Neural progenitor cell (in vitro differentiated cells): Measurements from ENCODE around the gene REL. TPM values are rescaled to one million over a fixed set of nuclear protein-coding genes. Genes with fewer than 3 reads are reported as not detected.

Experiments used
- DNase-seq: peaks from one replicate; pipeline ENCODE4 v3.0.0-alpha.2; 2016; ENCODE audit warnings: low spot score
- H2AFZ ChIP-seq: fragments of 200-600 bp; sonication (generic); replicated peaks from 2 replicates; pipeline ENCODE4 v1.6.1; 2016; ENCODE audit warnings: antibody characterized with exemption
- H3F3A ChIP-seq: fragments of 200-600 bp; sonication (generic); 2 replicates; pipeline ENCODE4 v1.6.1; 2016; ENCODE audit warnings: antibody characterized with exemption, low read depth
- H3K27ac ChIP-seq: fragments of 200-600 bp; sonication (generic); 2 replicates; pipeline ENCODE4 v1.5.1; 2016; ENCODE audit warnings: mild to moderate bottlenecking
- H3K27me3 ChIP-seq: fragments of 200-600 bp; sonication (generic); 2 replicates; pipeline ENCODE4 v1.6.1; 2016; ENCODE audit warnings: mild to moderate bottlenecking, moderate library complexity
- H3K36me3 ChIP-seq: fragments of 200-600 bp; sonication (generic); 2 replicates; pipeline ENCODE4 v1.5.1; 2016
- H3K4me1 ChIP-seq: fragments of 200-600 bp; sonication (generic); 2 replicates; pipeline ENCODE4 v1.6.1; 2016; ENCODE audit warnings: mixed run types
- H3K4me2 ChIP-seq: fragments of 200-600 bp; sonication (generic); 2 replicates; pipeline ENCODE4 v1.6.1; 2016
- H3K4me3 ChIP-seq: fragments of 200-600 bp; sonication (generic); 2 replicates; pipeline ENCODE4 v1.5.1; 2016
- H3K79me2 ChIP-seq: fragments of 200-600 bp; sonication (generic); 2 replicates; pipeline ENCODE4 v1.6.1; 2016; ENCODE audit warnings: low read depth
- H3K9ac ChIP-seq: fragments of 200-600 bp; sonication (generic); 2 replicates; pipeline ENCODE4 v1.6.1; 2016
- H3K9me3 ChIP-seq: fragments of 200-600 bp; sonication (generic); 2 replicates; pipeline ENCODE4 v1.5.1; 2016; ENCODE audit warnings: low read depth
- H4K20me1 ChIP-seq: fragments of 200-600 bp; sonication (generic); 2 replicates; pipeline ENCODE4 v1.6.1; 2016; ENCODE audit warnings: low read depth
- H3K27ac Mint-ChIP-seq: 3 replicates; pipeline ENCODE4 v1.8.0; 2021; ENCODE audit warnings: mixed read lengths
- H3K27me3 Mint-ChIP-seq: 2 replicates; pipeline ENCODE4 v1.8.0; 2022; ENCODE audit warnings: low read depth, mild to moderate bottlenecking, inconsistent platforms, moderate library complexity, mixed read lengths; ENCODE audit not compliant: insufficient read depth
- H3K36me3 Mint-ChIP-seq: 3 replicates; pipeline ENCODE4 v1.8.0; 2021; ENCODE audit warnings: mixed read lengths
- H3K4me1 Mint-ChIP-seq: 3 replicates; pipeline ENCODE4 v1.8.0; 2021; ENCODE audit warnings: mixed read lengths
- H3K4me3 Mint-ChIP-seq: 3 replicates; pipeline ENCODE4 v1.8.0; 2021; ENCODE audit warnings: mild to moderate bottlenecking, moderate library complexity, mixed read lengths
- H3K9me3 Mint-ChIP-seq: 3 replicates; pipeline ENCODE4 v1.8.0; 2020; ENCODE audit warnings: mixed read lengths
- EZH2 ChIP-seq: fragments of 200-600 bp; sonication (generic); IDR thresholded peaks from 2 replicates; pipeline ENCODE4 v1.6.1; 2017; ENCODE audit warnings: antibody characterized with exemption, mild to moderate bottlenecking, moderate library complexity
- EZH2phosphoT487 ChIP-seq: fragments of 200-600 bp; sonication (generic); IDR thresholded peaks from 2 replicates; pipeline ENCODE4 v1.6.1; 2017; ENCODE audit warnings: antibody characterized with exemption
- total RNA-seq: library from RNA; depleted of rRNA; stranded (reverse); fragments of >200 nt; gene quantifications from 2 replicates; pipeline ENCODE4 v1.2.3, GENCODE V29; 2015; ENCODE audit warnings: low replicate concordance
- TF ChIP-seq, protein P1 (sequence below): fragments of 200-600 bp; sonication (generic); IDR thresholded peaks from 2 replicates; pipeline ENCODE4 v1.5.1; 2017; ENCODE audit warnings: antibody characterized with exemption, mild to moderate bottlenecking

REL gene
- total RNA-seq, 1 donor from 2014 or later: 12.0 TPM

DNA sequence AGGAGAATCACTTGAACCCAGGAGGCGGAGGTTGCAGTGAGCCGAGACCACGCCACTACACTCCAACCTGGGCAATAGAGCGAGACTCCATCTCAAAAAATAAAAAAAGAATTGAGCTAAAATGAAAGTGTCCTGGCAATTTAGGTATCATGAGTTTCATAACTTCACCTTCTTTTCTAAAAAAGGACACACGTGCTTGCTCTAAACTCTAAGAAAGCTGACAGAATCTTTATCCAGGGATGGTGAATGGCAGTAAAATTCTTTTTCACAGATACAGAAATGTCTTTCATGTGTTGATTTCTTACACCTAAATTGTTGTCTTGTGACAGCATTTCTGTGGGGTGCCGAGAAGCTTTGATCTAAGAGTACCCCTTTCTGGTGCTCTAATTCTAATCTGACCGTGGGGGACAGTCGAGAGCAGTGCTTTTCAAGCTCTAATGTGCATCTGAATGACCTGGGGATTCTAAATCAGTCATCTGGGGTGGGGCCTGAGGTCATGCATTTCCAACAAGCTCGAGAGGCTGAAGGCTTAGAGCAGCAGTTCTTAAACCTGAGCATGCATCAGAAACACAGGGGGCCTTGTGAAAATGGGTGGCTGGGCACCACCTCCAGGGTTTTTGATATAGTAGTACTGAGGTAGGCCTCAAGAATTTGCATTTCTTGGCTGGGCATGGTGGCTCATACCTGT is 42.1 kb upstream of the REL start:
- Histone ChIP-seq H2AFZ (no peak overlapping the region), H3K36me3 (no peaks in the 10 kb centered on the region), H4K20me1 (no peaks in the 10 kb centered on the region), H3F3A (no peaks in the 10 kb centered on the region), H3K4me3 (no peak overlapping the region), H3K9ac (no peak overlapping the region), H3K4me2 (peak overlapping the region; percentile 13), H3K4me1 (peaks cover 5% of the 10 kb centered on the region), H3K27me3 (peaks cover 43% of the 10 kb centered on the region), H3K79me2 (no peaks in the 10 kb centered on the region), H3K9me3 (no peaks in the 10 kb centered on the region), H3K27ac (no peak overlapping the region)
- TF ChIP-seq, protein P1, sequence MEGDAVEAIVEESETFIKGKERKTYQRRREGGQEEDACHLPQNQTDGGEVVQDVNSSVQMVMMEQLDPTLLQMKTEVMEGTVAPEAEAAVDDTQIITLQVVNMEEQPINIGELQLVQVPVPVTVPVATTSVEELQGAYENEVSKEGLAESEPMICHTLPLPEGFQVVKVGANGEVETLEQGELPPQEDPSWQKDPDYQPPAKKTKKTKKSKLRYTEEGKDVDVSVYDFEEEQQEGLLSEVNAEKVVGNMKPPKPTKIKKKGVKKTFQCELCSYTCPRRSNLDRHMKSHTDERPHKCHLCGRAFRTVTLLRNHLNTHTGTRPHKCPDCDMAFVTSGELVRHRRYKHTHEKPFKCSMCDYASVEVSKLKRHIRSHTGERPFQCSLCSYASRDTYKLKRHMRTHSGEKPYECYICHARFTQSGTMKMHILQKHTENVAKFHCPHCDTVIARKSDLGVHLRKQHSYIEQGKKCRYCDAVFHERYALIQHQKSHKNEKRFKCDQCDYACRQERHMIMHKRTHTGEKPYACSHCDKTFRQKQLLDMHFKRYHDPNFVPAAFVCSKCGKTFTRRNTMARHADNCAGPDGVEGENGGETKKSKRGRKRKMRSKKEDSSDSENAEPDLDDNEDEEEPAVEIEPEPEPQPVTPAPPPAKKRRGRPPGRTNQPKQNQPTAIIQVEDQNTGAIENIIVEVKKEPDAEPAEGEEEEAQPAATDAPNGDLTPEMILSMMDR: no peak
- TF ChIP-seq EZH2 (no peak), EZH2phosphoT487 (no peak)
- Mint-ChIP-seq H3K4me1 (peaks cover 5% of the 10 kb centered on the region), H3K36me3 (no peaks in the 10 kb centered on the region), H3K27me3 (no peaks in the 10 kb centered on the region), H3K27ac (peak overlapping the region; percentile 84), H3K9me3 (no peaks in the 10 kb centered on the region), H3K4me3 (peak overlapping the region; percentile 2)
- peak; percentile 16 for DNase-seq

DNA sequence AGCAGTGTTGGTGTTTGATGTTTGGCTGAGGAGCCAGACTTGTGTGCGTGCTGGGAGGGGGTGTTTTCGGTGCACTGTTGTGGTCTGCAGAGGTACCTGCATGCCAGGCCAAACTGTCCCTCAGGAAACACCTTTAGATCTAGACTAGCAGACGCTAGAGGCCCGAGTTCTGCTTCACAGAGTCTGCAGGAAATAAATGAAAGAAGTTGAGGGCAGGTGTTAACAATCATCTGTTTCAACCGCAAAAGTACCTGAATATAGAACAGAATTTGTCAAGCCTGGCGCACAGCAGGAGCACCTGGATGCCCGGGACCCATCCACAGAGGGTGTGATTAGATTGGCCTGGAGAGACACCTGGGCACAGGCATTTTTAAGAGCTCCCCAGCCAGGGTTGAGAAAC is 40.5 kb upstream of the REL start:
- Mint-ChIP-seq H3K27ac (peak overlapping the region; percentile 38), H3K9me3 (no peaks in the 10 kb centered on the region)
- H3K36me3 ChIP-seq: no peaks in the 10 kb centered on the region

DNA sequence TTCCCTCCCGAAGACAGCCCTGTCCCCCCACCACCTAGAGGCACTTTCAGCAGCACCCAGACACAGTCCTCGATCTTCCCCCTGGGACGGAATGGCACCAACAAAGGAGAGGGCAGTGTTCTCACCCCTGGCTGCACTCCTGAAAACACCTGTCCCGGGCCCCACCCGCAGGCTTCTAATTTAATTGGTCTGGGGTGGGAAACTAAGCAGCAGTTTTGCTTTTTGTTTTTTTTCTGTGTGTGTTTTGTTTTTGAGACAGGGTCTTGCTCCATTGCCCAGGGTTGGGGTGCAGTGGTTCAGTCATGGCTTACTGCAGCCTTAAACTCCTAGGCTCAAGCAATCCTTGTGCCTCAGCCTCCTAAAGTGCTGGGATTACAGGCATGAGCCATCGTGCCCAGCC is 38.4 kb upstream of the REL start:
- Histone ChIP-seq H3K9me3 (no peaks in the 10 kb centered on the region), H3K4me1 (peaks cover 9% of the 10 kb centered on the region), H3K4me3 (no peak overlapping the region), H2AFZ (no peak overlapping the region), H3K79me2 (no peaks in the 10 kb centered on the region), H3F3A (no peaks in the 10 kb centered on the region), H3K9ac (no peak overlapping the region), H3K4me2 (no peak overlapping the region), H3K36me3 (no peaks in the 10 kb centered on the region), H4K20me1 (no peaks in the 10 kb centered on the region), H3K27me3 (peaks cover 13% of the 10 kb centered on the region), H3K27ac (no peak overlapping the region)
- H3K36me3 Mint-ChIP-seq: no peaks in the 10 kb centered on the region
- DNase-seq: no peak
- no peaks in the 10 kb centered on the region for H3K9me3 Mint-ChIP-seq
- TF ChIP-seq, protein P1: no peak
- TF ChIP-seq EZH2 (no peak), EZH2phosphoT487 (no peak)
- peaks cover 4% of the 10 kb centered on the region for H3K27me3 Mint-ChIP-seq
- H3K4me3 Mint-ChIP-seq: no peak overlapping the region
- H3K27ac Mint-ChIP-seq: no peak overlapping the region
- H3K4me1 Mint-ChIP-seq: peaks cover 5% of the 10 kb centered on the region

More for the DNA sequence above, 40.5 kb upstream of the REL start:
- Histone ChIP-seq H4K20me1 (no peaks in the 10 kb centered on the region), H3K4me2 (no peak overlapping the region), H3K27ac (no peak overlapping the region), H3K9me3 (no peaks in the 10 kb centered on the region), H3K9ac (no peak overlapping the region), H3F3A (no peaks in the 10 kb centered on the region), H2AFZ (peak overlapping the region; percentile 68), H3K79me2 (no peaks in the 10 kb centered on the region), H3K4me3 (no peak overlapping the region), H3K4me1 (peaks cover 5% of the 10 kb centered on the region), H3K27me3 (peaks cover 34% of the 10 kb centered on the region)
- Mint-ChIP-seq H3K4me1 (peaks cover 5% of the 10 kb centered on the region), H3K4me3 (no peak overlapping the region), H3K27me3 (peaks cover 2% of the 10 kb centered on the region), H3K36me3 (no peaks in the 10 kb centered on the region)
- TF ChIP-seq EZH2phosphoT487: no peak
- TF ChIP-seq, protein P1: no peak
- no peak for TF ChIP-seq EZH2
- DNase-seq: no peak
